Measurements from ENCODE around the gene ATP5IF1. TPM values are rescaled to one million over a fixed set of nuclear protein-coding genes. Genes with fewer than 3 reads are reported as not detected.

Gene ATP5IF1
- total and polyA plus RNA-seq, 9 of the 15 experiments (the other 6 are each of a cell fraction or from before 2014, with no cell fraction given): 292 to 1,422 (median 388) TPM

- TF ChIP-seq CTCFL (IDR thresholded peaks at IDR 0.05; ENCODE audit: borderline replicate concordance, insufficient read depth, low read depth, low read length, poor library complexity, severe bottlenecking) (no peak), ZNF699 (CRISPR knock-in tag; IDR thresholded peaks at IDR 0.05; ENCODE audit: insufficient replicate concordance) (no peak), CXXC5 (CRISPR knock-in tag; IDR thresholded peaks at IDR 0.05) (peak; percentile 65), HIVEP1 (CRISPR knock-in tag; IDR thresholded peaks at IDR 0.05) (0 out of 2 replicates have a peak, but pooled peaks have one; percentile 57), ZNF609 (CRISPR knock-in tag; IDR thresholded peaks at IDR 0.05; ENCODE audit: borderline replicate concordance) (no peak), CCAR2 (IDR thresholded peaks at IDR 0.05; ENCODE audit: low read depth, low read length) (no peak), KAT7 (CRISPR knock-in tag; IDR thresholded peaks at IDR 0.05; ENCODE audit: borderline replicate concordance) (no peak), KDM5B (IDR thresholded peaks at IDR 0.05; ENCODE audit: insufficient replicate concordance, low read depth, low read length) (no peak), IFI16 (CRISPR knock-in tag; IDR thresholded peaks at IDR 0.05) (0 out of 2 replicates have a peak, but pooled peaks have one; percentile 5), RERE (CRISPR knock-in tag; IDR thresholded peaks at IDR 0.05; ENCODE audit: borderline replicate concordance) (no peak), EP400 (IDR thresholded peaks at IDR 0.05) (peak; percentile 86), POLR3A (IDR thresholded peaks at IDR 0.05; ENCODE audit: borderline replicate concordance, extremely low read depth, insufficient read depth, insufficient read length) (no peak), RNF2 (IDR thresholded peaks at IDR 0.05) (no peak)
Measured at GRCh38 chr1:28249013-28249865, 13.3 kb downstream of the ATP5IF1 start (continued).

Data from K562 (cell line).